Ectodermal cell (in vitro differentiated cells): ENCODE data around the gene PRDM15.

ENCODE experiments used
- H3K27ac ChIP-seq: 2 replicates; pipeline ENCODE4 v1.7.0; 2013; ENCODE audit warnings: mild to moderate bottlenecking, low read depth, low read length; ENCODE audit not compliant: insufficient read depth, poor library complexity, severe bottlenecking
- H3K27me3 ChIP-seq: 2 replicates; pipeline ENCODE4 v1.7.0; 2013; ENCODE audit warnings: mild to moderate bottlenecking, low read length; ENCODE audit not compliant: insufficient read depth, control insufficient read depth, poor library complexity, severe bottlenecking
- H3K36me3 ChIP-seq: one replicate; pipeline ENCODE4 v1.7.0; 2013; ENCODE audit warnings: low read length; ENCODE audit not compliant: control insufficient read depth, insufficient read depth
- H3K4me1 ChIP-seq: one replicate; pipeline ENCODE4 v1.7.0; 2013; ENCODE audit warnings: low read length; ENCODE audit not compliant: control insufficient read depth, insufficient read depth
- H3K4me3 ChIP-seq: 2 replicates; pipeline ENCODE4 v1.7.0; 2013; ENCODE audit warnings: low read depth, low read length, control low read depth; ENCODE audit not compliant: insufficient read depth
- H3K9me3 ChIP-seq: 2 replicates; pipeline ENCODE4 v1.7.0; 2013; ENCODE audit warnings: mild to moderate bottlenecking, low read length, moderate library complexity; ENCODE audit not compliant: control insufficient read depth
- WGBS, 2 experiments: methylation state at CpG; one replicate each; pipeline ENCODE4 v1.1.7; 2013; ENCODE audit warnings: missing lambda C conversion rate in 2 of 2; 5-methylcytosine and 5-hydroxymethylcytosine counted together

PRDM15 gene

DNA sequence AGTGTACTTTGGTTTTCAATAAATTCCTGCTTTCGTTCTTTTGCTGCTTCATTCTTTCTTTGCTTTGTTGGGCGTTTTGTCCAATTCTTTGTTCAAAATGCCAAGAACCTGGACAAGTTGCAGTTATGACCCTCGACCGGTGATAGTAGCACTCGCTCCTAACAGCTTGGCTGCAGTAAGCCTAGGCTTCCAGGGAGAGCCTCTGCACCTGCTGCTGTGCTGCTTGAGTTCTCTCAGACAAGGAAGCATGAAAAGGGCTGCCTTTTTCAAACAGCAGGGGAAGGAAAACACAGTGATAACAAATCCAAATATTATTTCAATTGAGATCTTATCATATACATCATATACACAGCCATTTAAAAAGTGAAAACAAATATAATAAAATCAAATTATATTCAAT is 99.5 kb downstream of the PRDM15 start:
- WGBS, 2 experiments: 79 to 80% methylated on average over 5 of the region's 5 CpGs
- Histone ChIP-seq H3K27me3 (no peaks in the 10 kb centered on the region), H3K4me1 (no peaks in the 10 kb centered on the region), H3K4me3 (no peak overlapping the region), H3K9me3 (no peaks in the 10 kb centered on the region), H3K27ac (no peak overlapping the region), H3K36me3 (no peaks in the 10 kb centered on the region)

DNA sequence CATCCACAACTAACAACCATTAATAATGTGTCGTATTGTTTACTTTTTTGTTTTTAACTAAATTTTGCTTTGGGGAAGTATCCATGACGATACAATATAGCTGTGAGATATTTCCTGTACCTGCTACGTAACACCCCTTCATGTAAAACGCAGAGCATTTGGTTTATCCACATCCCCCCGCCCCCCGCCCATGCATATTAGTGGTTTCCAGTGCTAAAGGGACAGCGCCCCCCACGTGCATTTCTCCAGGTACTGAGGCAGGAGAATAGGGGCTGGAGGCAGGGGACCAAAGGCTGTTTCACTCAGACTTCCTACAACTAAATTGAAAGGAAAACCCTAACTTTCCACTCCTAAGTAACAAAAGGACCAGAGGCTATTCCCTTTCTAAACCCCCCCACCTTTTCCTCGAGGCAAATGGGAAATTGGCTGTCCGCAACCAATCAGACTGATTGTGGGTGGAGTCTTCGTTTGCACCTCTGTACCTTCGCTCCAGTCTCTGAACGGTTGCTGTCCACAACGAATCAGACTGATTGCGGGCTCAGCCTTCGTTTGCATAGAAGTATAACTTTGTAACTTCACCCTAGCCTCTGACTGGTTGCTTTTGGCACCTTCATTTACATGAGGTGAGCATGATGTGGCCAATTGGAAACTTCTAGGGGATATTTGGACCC is 100.1 kb downstream of the PRDM15 start:
- Histone ChIP-seq H3K4me1 (no peaks in the 10 kb centered on the region), H3K27ac (no peak overlapping the region), H3K36me3 (no peaks in the 10 kb centered on the region), H3K9me3 (no peaks in the 10 kb centered on the region), H3K27me3 (no peaks in the 10 kb centered on the region), H3K4me3 (no peak overlapping the region)
- WGBS, 2 experiments: 21 to 25% methylated on average over 13 to 15 of the region's 16 CpGs

DNA sequence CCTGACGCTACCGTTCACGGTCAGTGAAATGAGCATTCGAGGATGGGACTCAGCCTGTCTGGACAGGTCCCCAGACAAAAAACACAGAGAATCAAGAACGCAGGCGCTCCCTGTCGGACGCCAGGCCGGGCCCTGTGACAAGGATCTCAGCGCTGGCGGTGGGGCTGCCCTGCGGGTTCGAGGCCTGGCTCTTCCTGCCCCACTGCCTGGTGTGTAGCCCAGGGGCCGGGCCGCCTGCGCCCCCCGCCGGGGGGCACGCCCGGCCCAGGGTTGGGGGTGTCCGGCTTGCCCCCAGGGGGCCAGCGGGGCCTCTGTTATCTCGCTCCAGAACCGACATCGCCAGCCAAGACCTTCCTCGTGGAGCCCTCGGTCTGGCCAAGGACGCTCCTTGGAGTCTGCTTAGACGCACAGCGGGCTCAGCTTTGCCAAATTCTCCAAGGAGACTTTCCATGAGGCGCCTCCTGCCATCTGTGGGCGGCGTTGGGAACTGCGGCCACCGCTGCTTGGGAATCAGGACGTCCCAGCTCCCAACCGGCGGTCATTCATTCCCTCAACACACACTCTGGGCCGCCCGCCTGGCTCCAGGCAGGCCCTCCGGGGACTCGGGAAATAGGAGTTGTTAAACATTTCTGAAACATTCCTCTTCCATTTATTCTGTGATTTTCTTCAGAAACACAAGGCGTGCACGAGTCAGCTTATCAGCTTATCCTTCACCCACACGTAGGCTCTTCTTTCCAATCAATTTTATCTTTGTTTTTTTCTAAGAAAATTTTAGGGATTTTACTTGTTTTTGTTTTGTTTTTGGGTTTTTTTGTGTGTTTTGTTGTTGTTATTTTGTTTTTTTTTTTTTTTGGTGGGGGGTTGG is 101.0 kb downstream of the PRDM15 start:
- no peaks in the 10 kb centered on the region for H3K36me3 ChIP-seq
- no peaks in the 10 kb centered on the region for H3K27me3 ChIP-seq
- H3K9me3 ChIP-seq: no peaks in the 10 kb centered on the region
- 21 to 24% methylated on average over 44 to 45 of the region's 45 CpGs for WGBS, 2 experiments
- H3K27ac ChIP-seq: no peak overlapping the region
- H3K4me3 ChIP-seq: no peak overlapping the region
- no peaks in the 10 kb centered on the region for H3K4me1 ChIP-seq

GRCh38 chr21:41776778-41777177 is 102.4 kb downstream of the PRDM15 start:
- peaks cover 7% of the 10 kb centered on the region for H3K4me1 ChIP-seq
- WGBS, 2 experiments: 96% methylated on average over 4 of the region's 4 CpGs
- no peaks in the 10 kb centered on the region for H3K36me3 ChIP-seq
- no peak overlapping the region for H3K27ac ChIP-seq
- no peak overlapping the region for H3K4me3 ChIP-seq
- peaks cover 6% of the 10 kb centered on the region for H3K27me3 ChIP-seq
- H3K9me3 ChIP-seq: no peaks in the 10 kb centered on the region

GRCh38 chr21:41775149-41775472 is 104.0 kb downstream of the PRDM15 start:
- Histone ChIP-seq H3K27me3 (peaks cover 18% of the 10 kb centered on the region), H3K9me3 (no peaks in the 10 kb centered on the region), H3K27ac (no peak overlapping the region), H3K4me1 (peaks cover 18% of the 10 kb centered on the region), H3K4me3 (no peak overlapping the region), H3K36me3 (no peaks in the 10 kb centered on the region)
- WGBS, 2 experiments: 92 to 96% methylated on average over 3 of the region's 3 CpGs

DNA sequence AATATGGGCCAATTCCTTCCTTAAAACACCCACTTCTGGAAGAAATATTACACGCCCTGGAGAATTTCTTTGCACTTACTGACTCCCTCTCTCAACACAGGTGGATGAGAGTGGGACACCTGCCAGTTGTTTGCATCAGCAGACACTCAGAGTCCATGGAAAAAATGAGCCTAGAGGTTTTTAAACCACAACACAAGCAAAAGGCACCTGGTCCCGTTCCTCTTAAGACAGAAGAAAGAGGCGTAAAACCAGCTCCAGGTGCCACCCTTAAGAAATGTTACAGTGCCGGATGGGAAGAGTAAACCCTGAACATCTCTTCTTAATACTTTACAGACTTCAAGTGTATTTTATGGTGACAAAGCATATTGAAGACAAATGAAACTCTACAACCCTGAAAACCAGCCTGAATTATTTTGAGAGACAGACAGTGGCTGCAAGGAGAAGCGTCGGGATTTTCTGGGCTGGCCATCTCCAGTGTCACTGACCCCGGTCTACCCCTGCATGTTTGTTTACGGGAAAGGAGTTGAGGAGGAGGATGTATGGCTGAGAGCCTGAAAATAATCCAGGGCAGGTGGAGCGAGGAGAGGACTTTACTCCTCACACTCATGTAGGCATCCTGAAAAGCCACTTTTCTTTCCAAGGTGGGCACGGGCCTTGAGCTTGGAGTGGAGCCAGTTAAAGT is 104.5 kb downstream of the PRDM15 start:
- 90 to 91% methylated on average over 10 of the region's 10 CpGs for WGBS, 2 experiments
- Histone ChIP-seq H3K9me3 (no peaks in the 10 kb centered on the region), H3K27me3 (peaks cover 23% of the 10 kb centered on the region)

GRCh38 chr21:41772351-41773080 is 106.6 kb downstream of the PRDM15 start:
- peaks cover 30% of the 10 kb centered on the region for H3K4me1 ChIP-seq
- H3K27ac ChIP-seq: no peak overlapping the region
- no peaks in the 10 kb centered on the region for H3K36me3 ChIP-seq
- peaks cover 43% of the 10 kb centered on the region for H3K27me3 ChIP-seq
- no peak overlapping the region for H3K4me3 ChIP-seq
- 54 to 55% methylated on average over 16 of the region's 16 CpGs for WGBS, 2 experiments
- H3K9me3 ChIP-seq: no peaks in the 10 kb centered on the region

More for the DNA sequence above, 104.5 kb downstream of the PRDM15 start:
- no peak overlapping the region for H3K27ac ChIP-seq
- peaks cover 18% of the 10 kb centered on the region for H3K4me1 ChIP-seq
- H3K36me3 ChIP-seq: no peaks in the 10 kb centered on the region
- H3K4me3 ChIP-seq: no peak overlapping the region

GRCh38 chr21:41771625-41771945 is 107.6 kb downstream of the PRDM15 start:
- Histone ChIP-seq H3K27ac (no peak overlapping the region), H3K4me1 (peaks cover 30% of the 10 kb centered on the region), H3K36me3 (no peaks in the 10 kb centered on the region), H3K4me3 (no peak overlapping the region), H3K27me3 (peaks cover 53% of the 10 kb centered on the region), H3K9me3 (no peaks in the 10 kb centered on the region)
- WGBS, 2 experiments: 91 to 95% methylated on average over 7 of the region's 7 CpGs

- Histone ChIP-seq H3K9me3 (no peaks in the 10 kb centered on the region), H3K27ac (no peak overlapping the region), H3K4me3 (no peak overlapping the region), H3K4me1 (peaks cover 30% of the 10 kb centered on the region), H3K27me3 (peaks cover 58% of the 10 kb centered on the region), H3K36me3 (no peaks in the 10 kb centered on the region)
- 76 to 77% methylated on average over 14 of the region's 14 CpGs for WGBS, 2 experiments
Observed at GRCh38 chr21:41770901-41771624, 108.1 kb downstream of the PRDM15 start.
